SK-N-MC (cell line): ENCODE results near the gene CSMD2.

Experiments used
- EZH2 ChIP-seq: fragments of 200-600 bp; sonication (generic); IDR thresholded peaks from one replicate; pipeline ENCODE4 v1.6.1; 2017; ENCODE audit warnings: antibody characterized with exemption
- POLR2AphosphoS5 ChIP-seq: IDR thresholded peaks from 2 replicates; pipeline ENCODE4 v1.6.1; 2012; ENCODE audit warnings: mild to moderate bottlenecking, low read depth, low read length, borderline replicate concordance

DNA sequence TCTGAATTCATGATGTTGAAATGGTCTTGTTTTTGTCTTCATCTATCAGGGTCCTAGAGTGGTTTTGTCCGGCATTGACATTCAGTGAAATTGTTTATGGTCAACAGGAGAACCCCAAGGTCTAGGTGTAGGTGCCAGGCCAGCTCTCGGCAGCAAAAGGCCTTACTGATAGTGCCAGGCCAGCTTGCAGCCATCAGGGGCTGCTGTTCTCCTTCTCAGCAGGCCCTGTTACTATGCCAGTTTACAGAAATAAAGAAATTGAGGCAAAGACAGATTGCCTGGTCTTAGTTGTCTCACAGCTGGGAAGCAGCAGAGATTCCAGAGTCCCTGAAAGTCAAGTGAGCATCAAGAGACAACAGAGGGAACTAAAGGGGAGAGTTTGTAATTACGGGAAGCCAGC, 289.2 kb downstream of the CSMD2 start:
- no peak for TF ChIP-seq POLR2AphosphoS5
- no peak for TF ChIP-seq EZH2
